Stromal cell of bone marrow (primary cell): Measurements from ENCODE around the gene AWAT2.
"Not testable (repeated sequence)": the region's sequence is repeated elsewhere in the genome, so short reads cannot be mapped to it uniquely, and the experiment has no call there.

Source experiments
- DNase-seq: peaks from one replicate; pipeline ENCODE4 v3.0.0-alpha.2; 2012; ENCODE audit warnings: low read depth

The AWAT2 gene

GRCh38 chrX:70001269-70001668 lies 48.5 kb downstream of the AWAT2 start:
- DNase-seq, result no peak

DNA sequence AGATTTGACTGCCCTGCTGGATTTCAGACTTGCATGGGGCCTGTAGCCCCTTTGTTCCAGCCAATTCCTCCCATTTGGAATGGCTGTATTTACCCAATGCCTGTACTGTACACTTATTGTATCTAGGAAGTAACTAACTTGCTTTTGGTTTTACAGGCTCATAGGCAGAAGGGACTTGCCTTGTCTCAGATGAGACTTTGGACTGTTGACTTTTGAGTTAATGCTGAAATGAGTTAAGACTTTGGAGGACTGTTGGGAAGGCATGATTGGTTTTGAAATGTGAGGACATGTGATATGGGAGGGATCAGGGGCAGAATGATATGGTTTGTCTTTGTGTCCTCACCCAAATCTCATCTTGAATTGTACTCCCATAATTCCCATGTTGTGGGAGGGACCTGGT lies 51.4 kb downstream of the AWAT2 start:
- DNase-seq, result not testable (repeated sequence)

- DNase-seq, result no peak
Measured at GRCh38 chrX:69996113-69996468, 53.6 kb downstream of the AWAT2 start.

DNA sequence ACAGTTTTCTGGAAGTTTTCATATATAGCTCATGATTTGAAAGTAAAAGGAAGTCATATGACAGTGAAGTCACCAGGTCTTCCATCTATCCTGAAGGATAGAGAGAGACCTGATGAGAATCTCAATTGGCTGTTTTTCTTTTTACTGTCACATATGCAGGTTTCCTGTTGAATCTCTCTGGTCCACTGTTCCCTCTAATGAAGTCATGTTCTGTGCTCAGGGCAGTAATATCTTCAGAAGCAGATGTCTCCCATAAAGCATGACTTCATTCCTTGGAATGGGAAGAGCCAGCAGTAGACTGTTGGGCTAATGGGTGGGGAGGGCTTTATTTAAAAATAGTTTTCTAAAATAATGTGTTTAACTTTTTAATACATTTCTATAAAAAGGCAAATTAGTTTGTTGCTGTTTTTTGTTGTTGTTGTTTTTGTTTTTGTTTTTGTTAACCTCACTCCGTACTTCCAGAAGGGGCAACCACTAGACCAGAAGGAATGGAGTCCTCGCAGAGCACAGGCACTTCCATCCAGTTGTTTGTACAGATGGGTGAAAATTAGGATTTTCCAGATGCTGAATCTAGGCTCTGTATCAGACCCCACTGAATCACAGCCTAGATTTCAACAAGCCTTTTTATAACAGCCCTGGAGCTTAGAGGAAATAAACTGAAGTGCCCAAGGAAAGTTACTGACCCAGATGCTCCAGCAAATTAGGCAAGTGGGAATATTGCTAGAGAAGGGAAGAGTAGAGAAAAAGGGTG lies 54.2 kb downstream of the AWAT2 start:
- DNase-seq, result no peak

DNA sequence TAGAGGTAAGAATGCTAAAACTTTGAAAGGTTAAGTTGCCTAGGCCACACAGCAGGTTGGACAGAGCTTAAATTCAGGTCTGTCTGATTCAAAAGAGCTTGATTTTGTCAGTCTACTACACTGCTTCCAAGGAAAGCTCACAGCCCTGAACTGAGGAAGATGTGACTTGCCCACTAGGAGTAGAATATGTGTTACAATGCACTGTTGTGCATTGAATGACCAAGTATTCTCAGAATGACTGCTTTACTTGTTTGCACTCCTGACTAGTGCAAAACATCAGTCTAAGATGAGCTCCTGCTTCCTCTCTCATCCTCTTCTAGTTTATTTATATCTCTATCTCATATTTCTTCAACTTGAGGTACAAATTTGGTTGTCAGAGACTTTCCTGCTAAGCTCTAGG lies 56.2 kb downstream of the AWAT2 start:
- DNase-seq, result no peak

DNA sequence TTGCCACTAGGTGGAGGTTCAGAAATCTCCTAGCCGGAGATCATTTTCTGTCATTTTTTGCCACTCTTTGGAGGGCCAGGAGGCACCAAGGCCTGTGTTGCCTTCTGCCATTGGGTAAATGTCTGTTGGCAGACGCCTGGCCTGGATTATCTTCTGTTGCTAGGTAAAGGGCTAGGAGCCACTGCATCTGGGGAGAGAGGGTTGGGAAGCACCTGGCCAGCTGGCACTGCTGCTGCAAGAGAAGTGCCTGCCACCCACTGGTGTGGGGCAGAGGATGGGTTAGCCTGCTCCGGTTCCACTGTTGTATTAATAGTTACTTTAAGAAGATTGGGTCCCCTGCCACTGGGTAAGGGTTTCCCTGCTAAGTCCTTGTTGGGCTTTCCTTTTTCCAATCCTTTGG lies 58.1 kb downstream of the AWAT2 start:
- no peak for DNase-seq
